ENCODE measurements around the gene HP1BP3.

GRCh38 chr1:20785907-20786252 lies 1.2 kb downstream of the HP1BP3 start:
- TF ChIP-seq CTCF (IDR thresholded peaks at IDR 0.05) (no peak), EP300 (IDR thresholded peaks at IDR 0.05) (no peak), POLR2A (IDR thresholded peaks at IDR 0.05) (no peak), POLR2AphosphoS5 (IDR thresholded peaks at IDR 0.05) (no peak)

Data from gastroesophageal sphincter (tissue), 3 donors.